Measurements from ENCODE around the gene MTHFSD.

DNA sequence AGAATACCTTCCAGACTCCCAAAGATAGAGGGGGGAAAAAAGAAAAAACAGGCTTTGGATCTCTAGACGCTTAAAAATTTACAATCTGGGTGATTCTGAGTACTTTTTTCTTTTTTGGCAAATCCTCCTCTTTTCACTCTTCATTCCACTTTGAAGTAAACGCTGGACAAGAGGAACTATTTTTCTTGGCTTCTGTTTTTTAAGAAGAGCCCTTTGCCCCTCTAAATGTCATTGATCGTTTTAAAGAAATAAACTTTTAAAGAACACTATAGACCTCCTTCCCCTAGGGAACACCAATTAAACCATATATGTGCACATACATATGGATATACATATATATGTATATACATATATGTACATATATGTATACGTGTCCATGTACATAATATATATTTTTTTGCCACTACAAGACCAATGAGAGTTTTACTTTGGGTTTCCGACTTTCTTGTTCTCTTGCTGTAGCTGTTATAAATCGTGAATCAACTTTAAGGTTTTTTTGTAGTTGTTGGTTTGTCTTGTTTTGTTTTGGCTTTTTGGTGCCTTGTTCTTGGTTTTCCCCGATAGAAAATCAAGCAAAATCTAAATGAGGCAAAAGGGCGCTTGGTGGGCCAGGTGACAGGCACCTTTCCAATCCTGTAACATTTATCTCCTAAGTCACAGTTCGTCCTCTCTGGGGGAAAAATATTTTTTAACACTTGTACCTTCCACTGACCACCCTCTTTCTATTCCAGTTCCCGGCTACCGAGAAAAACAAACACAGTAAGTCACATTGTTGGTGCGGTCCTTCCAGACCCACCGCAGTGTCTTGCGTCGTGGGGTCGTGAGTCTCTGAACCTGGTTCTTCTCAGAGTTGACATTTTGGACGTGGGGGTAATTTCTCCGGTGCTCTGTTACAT, 40.3 kb downstream of the MTHFSD start:
- no peak for TF ChIP-seq POLR2AphosphoS5 (IDR thresholded peaks at IDR 0.05)
- no peak for TF ChIP-seq POLR2A (IDR thresholded peaks at IDR 0.05)
- TF ChIP-seq, protein P1, sequence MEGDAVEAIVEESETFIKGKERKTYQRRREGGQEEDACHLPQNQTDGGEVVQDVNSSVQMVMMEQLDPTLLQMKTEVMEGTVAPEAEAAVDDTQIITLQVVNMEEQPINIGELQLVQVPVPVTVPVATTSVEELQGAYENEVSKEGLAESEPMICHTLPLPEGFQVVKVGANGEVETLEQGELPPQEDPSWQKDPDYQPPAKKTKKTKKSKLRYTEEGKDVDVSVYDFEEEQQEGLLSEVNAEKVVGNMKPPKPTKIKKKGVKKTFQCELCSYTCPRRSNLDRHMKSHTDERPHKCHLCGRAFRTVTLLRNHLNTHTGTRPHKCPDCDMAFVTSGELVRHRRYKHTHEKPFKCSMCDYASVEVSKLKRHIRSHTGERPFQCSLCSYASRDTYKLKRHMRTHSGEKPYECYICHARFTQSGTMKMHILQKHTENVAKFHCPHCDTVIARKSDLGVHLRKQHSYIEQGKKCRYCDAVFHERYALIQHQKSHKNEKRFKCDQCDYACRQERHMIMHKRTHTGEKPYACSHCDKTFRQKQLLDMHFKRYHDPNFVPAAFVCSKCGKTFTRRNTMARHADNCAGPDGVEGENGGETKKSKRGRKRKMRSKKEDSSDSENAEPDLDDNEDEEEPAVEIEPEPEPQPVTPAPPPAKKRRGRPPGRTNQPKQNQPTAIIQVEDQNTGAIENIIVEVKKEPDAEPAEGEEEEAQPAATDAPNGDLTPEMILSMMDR (IDR thresholded peaks at IDR 0.05) = no peak
